PC-9 (cell line): ENCODE data around the gene PLAC8. TPM values are rescaled to one million over a fixed set of nuclear protein-coding genes. Genes with fewer than 3 reads are reported as not detected.

Source experiments
- BruUV-seq: library from RNA; stranded (reverse); fragments of 400-500 nt; replicated peaks from 2 replicates; lab custom pipeline; 2021; lab: Mats Ljungman, UMichigan
- CTCF ChIA-PET: fragments of 300-600 bp; sonication (Branson Sonifier 250); formaldehyde crosslinking; loops from one replicate; lab custom pipeline; 2022; ENCODE audit warnings: antibody characterized with exemption; lab: Charles Lee
- POLR2A ChIA-PET: fragments of 300-600 bp; sonication (Branson Sonifier 250); formaldehyde crosslinking; loops from one replicate; lab custom pipeline; 2022; ENCODE audit warnings: antibody characterized with exemption; ENCODE audit not compliant: unreplicated experiment; lab: Charles Lee
- DNase-seq, 2 experiments: peaks; one replicate each; pipeline versions ENCODE4 v3.0.0 to v3.0.0-alpha.2; 2015 to 2022; ENCODE audit warnings: mixed read lengths in 1 of 2
- H2AFZ ChIP-seq: fragments of 200-600 bp; sonication (generic); 2 replicates; pipeline ENCODE4 v1.8.1; 2017; ENCODE audit warnings: antibody characterized with exemption
- H3F3A ChIP-seq: fragments of 200-600 bp; sonication (generic); 2 replicates; pipeline ENCODE4 v1.8.1; 2017; ENCODE audit warnings: antibody characterized with exemption, mild to moderate bottlenecking, low read depth; ENCODE audit not compliant: insufficient read depth
- H3K27ac ChIP-seq: fragments of 200-600 bp; sonication (generic); 2 replicates; pipeline ENCODE4 v1.6.1; 2016; ENCODE audit warnings: mixed run types
- H3K27me3 ChIP-seq: fragments of 200-600 bp; sonication (generic); 2 replicates; pipeline ENCODE4 v1.6.1; 2016; ENCODE audit warnings: low read depth, mixed run types; ENCODE audit not compliant: insufficient read depth
- H3K36me3 ChIP-seq: fragments of 200-600 bp; sonication (generic); 2 replicates; pipeline ENCODE4 v1.6.1; 2016; ENCODE audit warnings: low read depth, mixed run types
- H3K4me1 ChIP-seq: fragments of 200-600 bp; sonication (generic); replicated peaks from 2 replicates; pipeline ENCODE4 v1.6.1; 2016; ENCODE audit warnings: mixed run types; ENCODE audit not compliant: insufficient read depth
- H3K4me2 ChIP-seq: fragments of 200-600 bp; sonication (generic); 2 replicates; pipeline ENCODE4 v1.6.1; 2017; ENCODE audit warnings: mixed run types
- H3K4me3 ChIP-seq: fragments of 200-600 bp; sonication (generic); 2 replicates; pipeline ENCODE4 v1.6.1; 2016; ENCODE audit warnings: mixed run types
- H3K79me2 ChIP-seq: fragments of 200-600 bp; sonication (generic); 2 replicates; pipeline ENCODE4 v1.6.1; 2017; ENCODE audit warnings: low read depth, mixed run types
- H3K9me2 ChIP-seq: fragments of 200-600 bp; sonication (generic); 2 replicates; pipeline ENCODE4 v1.8.1; 2017; ENCODE audit warnings: mild to moderate bottlenecking; ENCODE audit not compliant: insufficient read depth
- H3K9me3 ChIP-seq: fragments of 200-600 bp; sonication (generic); 2 replicates; pipeline ENCODE4 v1.8.1; 2016; ENCODE audit warnings: low read depth; ENCODE audit not compliant: insufficient read depth
- H4K20me1 ChIP-seq: fragments of 200-600 bp; sonication (generic); 2 replicates; pipeline ENCODE4 v1.8.1; 2017; ENCODE audit not compliant: insufficient read depth
- EZH2 ChIP-seq: fragments of 200-600 bp; sonication (generic); IDR thresholded peaks from 2 replicates; pipeline ENCODE4 v1.8.0; 2017; ENCODE audit warnings: antibody characterized with exemption, low read depth
- intact Hi-C: fragments of 100-400 bp; cut with micrococcal nuclease; formaldehyde crosslinking; loops from one replicate; pipeline ENCODE4 v1.10.0; 2022; ENCODE audit not compliant: unreplicated experiment
- total RNA-seq: library from RNA; stranded (reverse); gene quantifications from 2 replicates; pipeline ENCODE4 v1.2.3, GENCODE V29; 2021
- TF ChIP-seq, protein P1 (sequence below): fragments of 200-600 bp; sonication (generic); conservative IDR thresholded peaks from 2 replicates; pipeline ENCODE4 v1.6.1; 2017; ENCODE audit warnings: mixed run types, antibody characterized with exemption, mild to moderate bottlenecking, moderate library complexity

The PLAC8 gene
- total RNA-seq, 1 experiment from 2014 or later = 52.7 TPM

DNA sequence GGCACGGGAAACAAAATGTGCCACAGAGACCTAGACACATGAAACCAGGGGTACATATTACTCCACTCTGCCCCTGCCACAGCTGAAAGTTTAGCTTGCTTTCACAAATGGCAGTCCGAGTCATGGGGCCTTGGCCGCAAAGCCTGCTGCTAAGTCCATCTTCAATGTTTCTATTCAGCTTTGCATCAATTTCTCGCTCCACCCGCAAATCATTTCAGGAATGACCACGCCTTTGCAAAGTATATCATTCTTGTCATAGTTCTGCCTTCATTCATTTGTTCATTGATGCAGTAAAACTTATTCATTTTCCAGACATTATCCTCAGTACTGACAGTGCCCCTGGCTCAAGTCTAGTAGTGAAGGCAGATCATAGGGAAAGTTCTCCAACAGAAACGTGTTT, 9.5 kb downstream of the PLAC8 start:
- Histone ChIP-seq H3K36me3 (no peaks in the 10 kb centered on the region), H3K9me2 (no peaks in the 10 kb centered on the region), H3K79me2 (no peaks in the 10 kb centered on the region), H3K4me1 (no peaks in the 10 kb centered on the region), H3K9me3 (no peaks in the 10 kb centered on the region), H3K27ac (no peak overlapping the region), H3F3A (no peaks in the 10 kb centered on the region), H4K20me1 (no peaks in the 10 kb centered on the region), H3K27me3 (no peaks in the 10 kb centered on the region), H2AFZ (no peak overlapping the region), H3K4me2 (no peak overlapping the region), H3K4me3 (no peak overlapping the region)
- TF ChIP-seq, protein P1, sequence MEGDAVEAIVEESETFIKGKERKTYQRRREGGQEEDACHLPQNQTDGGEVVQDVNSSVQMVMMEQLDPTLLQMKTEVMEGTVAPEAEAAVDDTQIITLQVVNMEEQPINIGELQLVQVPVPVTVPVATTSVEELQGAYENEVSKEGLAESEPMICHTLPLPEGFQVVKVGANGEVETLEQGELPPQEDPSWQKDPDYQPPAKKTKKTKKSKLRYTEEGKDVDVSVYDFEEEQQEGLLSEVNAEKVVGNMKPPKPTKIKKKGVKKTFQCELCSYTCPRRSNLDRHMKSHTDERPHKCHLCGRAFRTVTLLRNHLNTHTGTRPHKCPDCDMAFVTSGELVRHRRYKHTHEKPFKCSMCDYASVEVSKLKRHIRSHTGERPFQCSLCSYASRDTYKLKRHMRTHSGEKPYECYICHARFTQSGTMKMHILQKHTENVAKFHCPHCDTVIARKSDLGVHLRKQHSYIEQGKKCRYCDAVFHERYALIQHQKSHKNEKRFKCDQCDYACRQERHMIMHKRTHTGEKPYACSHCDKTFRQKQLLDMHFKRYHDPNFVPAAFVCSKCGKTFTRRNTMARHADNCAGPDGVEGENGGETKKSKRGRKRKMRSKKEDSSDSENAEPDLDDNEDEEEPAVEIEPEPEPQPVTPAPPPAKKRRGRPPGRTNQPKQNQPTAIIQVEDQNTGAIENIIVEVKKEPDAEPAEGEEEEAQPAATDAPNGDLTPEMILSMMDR = no peak
- TF ChIP-seq EZH2 = no peak
- CTCF ChIA-PET = no interaction called here
- DNase-seq = no peak
- intact Hi-C loops = no loop called here
- BruUV-seq = no TSS peak
- POLR2A ChIA-PET = no interaction called here

DNA sequence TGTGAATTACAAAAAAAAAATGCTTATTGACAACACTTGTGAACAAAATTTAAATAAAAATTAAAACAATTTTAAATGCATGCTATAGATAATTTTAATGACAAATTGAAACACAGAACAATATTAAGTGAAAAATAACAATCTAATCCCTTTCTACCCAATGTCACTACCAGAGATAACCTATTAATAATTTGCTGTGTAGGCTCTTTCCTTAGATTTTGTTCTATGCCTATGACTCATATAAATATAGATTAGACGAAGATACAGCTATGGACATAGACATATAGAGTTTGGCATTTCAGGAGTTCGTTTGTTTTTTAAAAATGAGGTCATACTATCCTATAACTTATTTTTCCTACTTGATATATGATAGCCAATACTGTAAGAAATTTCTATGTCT, 18.1 kb downstream of the PLAC8 start:
- intact Hi-C loops = no loop called here
- POLR2A ChIA-PET = interaction anchor here (0.7 kb wide), 1 partner anchor 29 kb away, joined by 5 read pairs; no protein-coding TSS in a partner anchor

DNA sequence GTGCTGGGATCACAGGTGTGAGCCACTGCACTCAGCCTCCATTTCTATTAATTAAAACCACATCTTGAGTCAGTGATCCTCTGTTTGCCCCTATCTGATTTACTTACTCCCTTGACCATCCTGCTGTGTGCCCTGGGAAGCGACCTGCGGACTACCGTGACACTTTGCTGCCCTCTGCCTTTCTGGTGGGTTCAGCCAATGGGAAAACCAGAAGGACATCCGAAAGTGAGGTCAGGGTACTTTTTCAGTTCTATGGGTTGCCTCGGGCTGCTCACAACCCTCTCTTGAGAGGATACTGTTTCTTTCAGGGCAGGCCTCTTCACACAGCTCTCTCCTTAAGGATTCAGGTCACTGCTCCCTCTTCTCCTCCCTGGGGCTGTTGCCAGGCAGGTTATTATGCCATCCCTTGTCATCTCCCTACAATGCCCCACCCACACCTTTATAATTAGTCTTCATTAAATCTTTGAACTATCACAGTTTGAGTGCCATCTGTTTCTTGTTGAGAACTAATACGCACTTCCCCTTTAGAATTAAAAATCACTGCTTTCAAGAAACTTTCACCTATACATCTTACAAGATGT, 21.4 kb downstream of the PLAC8 start:
- Histone ChIP-seq H3F3A (no peaks in the 10 kb centered on the region), H3K4me1 (peaks cover 9% of the 10 kb centered on the region), H3K27ac (no peak overlapping the region), H4K20me1 (no peaks in the 10 kb centered on the region), H3K27me3 (no peaks in the 10 kb centered on the region), H3K79me2 (no peaks in the 10 kb centered on the region), H2AFZ (no peak overlapping the region), H3K4me2 (no peak overlapping the region), H3K9me2 (no peaks in the 10 kb centered on the region), H3K36me3 (no peaks in the 10 kb centered on the region), H3K9me3 (no peaks in the 10 kb centered on the region), H3K4me3 (no peak overlapping the region)
- intact Hi-C loops = no loop called here
- no TSS peak for BruUV-seq
- ChIA-PET POLR2A (no interaction called here), CTCF (no interaction called here)
- DNase-seq = no peak
- TF ChIP-seq, protein P1 = no peak
- TF ChIP-seq EZH2 = no peak

More for the DNA sequence above, 18.1 kb downstream of the PLAC8 start:
- CTCF ChIA-PET = interaction anchor here (0.6 kb wide), 1 partner anchor 22 kb away, joined by 3 read pairs; no protein-coding TSS in a partner anchor
- Histone ChIP-seq H3K9me2 (no peaks in the 10 kb centered on the region), H3K27me3 (no peaks in the 10 kb centered on the region), H3K4me1 (peaks cover 9% of the 10 kb centered on the region), H3K4me3 (no peak overlapping the region), H3F3A (no peaks in the 10 kb centered on the region), H3K36me3 (no peaks in the 10 kb centered on the region), H3K27ac (no peak overlapping the region), H2AFZ (no peak overlapping the region), H4K20me1 (no peaks in the 10 kb centered on the region), H3K4me2 (no peak overlapping the region), H3K79me2 (no peaks in the 10 kb centered on the region), H3K9me3 (no peaks in the 10 kb centered on the region)
- TF ChIP-seq, protein P1 = no peak
- TF ChIP-seq EZH2 = no peak
- no peak for DNase-seq
- no TSS peak for BruUV-seq
